GM18873 (cell line): ENCODE measurements around the gene TMPRSS6.

Experiments
- ATAC-seq: cut with Tn5 transposase; IDR thresholded peaks from one replicate; pipeline ENCODE4 v1.9.1; 2021; ENCODE audit warnings: mild to moderate bottlenecking, moderate library complexity, moderate number of reproducible peaks; ENCODE audit not compliant: unreplicated experiment, low FRiP score

Gene TMPRSS6

DNA sequence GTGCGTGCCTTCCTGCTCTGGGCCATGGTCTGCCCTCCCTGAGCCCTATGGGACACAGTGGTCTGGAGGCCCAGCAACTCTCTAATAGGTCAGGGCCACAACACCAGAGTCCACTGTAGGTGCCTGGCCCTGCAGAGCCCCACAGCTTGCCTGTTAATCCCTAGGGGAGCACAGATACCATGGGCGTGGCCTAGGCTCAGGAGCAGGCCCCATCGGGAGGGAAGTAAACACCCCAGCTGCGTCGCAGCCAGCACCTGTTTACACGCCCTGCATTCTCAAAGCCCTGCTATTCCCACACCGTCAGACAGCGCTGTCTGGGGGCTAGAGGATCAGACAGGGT is 55.5 kb downstream of the TMPRSS6 start:
- ATAC-seq, result no peak

DNA sequence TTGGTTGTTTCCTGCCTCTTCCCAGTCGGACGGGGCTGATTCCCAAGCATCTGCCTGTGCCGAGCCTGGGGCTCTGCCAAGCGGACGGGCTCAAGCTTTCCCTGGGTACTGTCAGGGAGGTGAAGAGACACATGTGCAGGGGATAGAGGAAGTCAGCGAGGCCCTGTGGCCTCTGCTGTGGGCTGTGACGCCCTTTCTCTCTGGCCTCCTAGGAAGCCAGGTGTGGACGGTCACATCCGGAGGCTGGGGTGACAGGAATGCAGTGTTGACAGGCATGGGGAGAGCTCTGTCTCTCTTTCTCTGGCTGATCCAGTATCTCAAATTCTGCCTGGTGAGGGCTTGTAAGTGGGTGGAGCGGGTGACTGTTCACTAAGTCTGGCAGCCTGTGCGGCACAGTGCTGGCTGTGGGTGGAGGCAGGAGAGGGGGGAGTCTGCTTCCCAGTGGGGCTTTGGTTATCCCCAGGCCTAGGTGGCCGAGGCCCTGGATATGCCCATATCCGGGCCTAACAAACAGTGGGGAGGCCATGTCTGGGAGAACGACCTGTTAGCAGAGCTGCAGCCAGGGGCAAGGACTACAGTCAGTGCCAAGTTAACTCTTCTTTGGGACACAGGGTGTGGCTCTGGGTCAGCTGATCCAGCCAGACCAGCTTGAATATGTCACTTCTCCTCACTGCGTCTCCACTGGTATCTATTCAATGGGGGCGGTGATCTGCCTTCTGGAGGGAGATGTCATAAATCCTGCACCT is 56.0 kb downstream of the TMPRSS6 start:
- no peak for ATAC-seq

DNA sequence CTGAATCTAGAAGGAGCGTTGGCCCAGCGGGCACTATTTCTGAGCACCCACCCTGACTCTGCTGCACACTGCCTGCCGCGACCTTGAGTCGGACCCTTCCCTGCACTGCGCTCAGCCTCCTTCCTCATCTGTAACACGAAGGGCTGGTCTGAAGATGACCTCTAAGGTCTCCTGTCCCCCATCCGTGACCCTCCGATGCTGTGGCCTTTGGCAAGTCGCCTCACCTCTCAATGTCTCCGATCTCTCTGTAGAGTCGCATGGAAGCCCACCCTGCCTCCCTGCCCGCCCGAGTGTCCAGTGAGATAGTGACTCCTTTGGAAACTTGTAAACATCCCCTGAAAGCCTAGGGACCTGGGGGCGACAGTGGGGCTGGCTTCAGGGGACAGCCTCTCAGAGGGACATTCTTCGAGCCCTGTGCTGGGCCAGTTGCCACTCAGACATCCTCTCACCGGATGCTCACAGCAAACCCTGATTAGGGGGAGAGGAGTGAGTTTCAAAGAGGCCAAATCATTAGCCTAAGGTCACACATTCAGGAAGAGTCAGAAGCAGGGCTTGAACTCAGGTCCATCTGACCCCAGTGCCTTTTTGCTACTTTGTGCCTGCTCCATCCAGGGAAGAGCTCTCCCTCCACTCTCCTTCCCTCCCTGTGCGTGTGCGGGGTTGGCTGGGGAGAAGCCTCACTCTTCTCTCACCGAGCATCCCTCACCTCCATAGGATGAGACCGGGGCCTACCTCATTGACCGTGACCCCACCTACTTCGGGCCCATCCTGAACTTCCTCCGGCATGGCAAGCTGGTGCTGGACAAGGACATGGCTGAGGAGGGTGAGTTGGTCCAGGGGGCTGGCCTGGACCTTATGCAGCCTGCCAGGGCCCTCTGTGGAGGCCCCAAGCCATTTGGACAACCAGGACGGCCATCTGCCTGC is 56.9 kb downstream of the TMPRSS6 start:
- ATAC-seq, result no peak

DNA sequence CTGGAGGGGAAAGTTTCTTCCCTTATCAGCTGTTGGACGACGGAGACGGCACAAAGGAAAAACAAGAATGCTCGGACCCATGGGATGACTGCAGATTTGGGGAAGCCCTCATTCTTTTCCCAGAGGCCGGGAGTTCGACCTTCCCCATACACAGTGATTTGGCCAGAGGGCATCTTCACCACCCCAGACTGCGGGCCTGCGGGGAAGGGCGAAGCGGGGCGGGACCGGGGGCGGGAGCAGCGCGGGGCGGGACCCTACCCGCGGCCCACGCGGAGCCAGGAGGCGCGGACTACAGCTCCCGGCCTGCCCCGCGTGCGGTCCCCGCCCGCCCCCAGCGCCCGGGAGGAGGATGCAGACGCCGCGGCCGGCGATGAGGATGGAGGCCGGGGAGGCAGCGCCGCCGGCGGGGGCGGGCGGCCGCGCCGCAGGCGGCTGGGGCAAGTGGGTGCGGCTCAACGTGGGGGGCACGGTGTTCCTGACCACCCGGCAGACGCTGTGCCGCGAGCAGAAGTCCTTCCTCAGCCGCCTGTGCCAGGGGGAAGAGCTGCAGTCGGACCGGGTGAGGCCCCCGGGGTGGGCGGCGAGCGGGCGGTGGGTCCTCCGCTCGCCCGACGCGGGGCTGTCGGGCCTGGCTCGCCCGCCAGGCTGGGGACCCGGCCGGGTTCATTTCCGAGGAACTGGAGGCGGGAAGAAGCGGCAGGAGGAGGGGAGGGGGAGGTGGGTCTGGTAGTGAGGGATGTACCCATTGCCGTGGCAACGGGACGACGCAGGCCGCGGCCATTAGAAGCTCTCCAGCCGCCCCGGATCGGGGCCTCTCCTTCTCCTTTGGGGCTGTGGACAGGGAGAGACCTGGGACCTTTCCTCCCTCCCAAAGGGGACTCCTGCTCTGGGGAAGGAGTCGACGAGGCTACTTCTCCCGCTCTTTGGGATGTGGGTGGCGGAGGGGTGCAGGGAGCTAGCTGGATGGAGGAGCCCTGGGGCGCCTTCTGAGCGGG is 57.8 kb downstream of the TMPRSS6 start, which contains the start of gene KCTD17:
Gene KCTD17, plus strand, starts transcription at position 352 of the 995 bp plus-strand sequence. Its CDS starts 19 bp downstream, at position 371.
- no peak for ATAC-seq

DNA sequence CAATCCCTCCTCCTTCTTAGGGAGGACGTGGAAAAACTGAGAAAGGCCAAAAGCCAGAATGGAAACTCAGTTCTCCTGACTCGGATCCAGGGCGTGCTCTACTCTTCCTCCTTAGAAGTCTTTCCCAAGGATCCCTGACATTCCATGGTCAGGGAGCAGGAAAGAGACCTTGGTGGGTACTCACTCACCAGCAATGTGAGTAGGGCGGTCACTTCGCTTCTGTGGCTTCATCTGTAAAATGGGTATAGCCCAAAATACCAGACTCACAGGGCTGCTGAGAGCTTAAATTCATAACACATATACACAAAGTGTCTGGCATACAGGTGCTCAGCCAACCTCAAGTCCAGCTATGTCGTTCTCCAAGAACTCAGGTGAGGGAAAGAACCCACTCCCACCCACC is 58.6 kb downstream of the TMPRSS6 start:
- ATAC-seq, result no peak

DNA sequence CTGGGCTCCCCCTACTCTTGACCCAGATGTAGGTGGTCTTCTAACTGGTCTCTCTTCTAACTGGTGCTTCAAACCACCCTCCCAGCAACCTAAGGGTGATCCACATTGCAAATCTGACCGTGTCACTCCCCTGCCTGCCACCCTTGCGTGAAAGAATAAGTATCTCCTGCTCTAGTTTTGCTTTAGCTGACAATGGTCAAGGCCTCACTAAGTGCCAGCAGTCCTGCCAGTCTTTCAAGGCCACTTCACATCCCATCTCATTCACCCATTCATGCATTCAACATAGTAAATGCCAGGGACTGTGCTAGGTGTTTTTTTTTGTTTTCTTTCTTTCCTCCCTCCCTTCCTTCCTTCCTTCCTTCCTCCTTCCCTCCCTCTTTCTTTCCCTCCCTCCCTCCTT is 60.3 kb downstream of the TMPRSS6 start:
- ATAC-seq, result no peak

DNA sequence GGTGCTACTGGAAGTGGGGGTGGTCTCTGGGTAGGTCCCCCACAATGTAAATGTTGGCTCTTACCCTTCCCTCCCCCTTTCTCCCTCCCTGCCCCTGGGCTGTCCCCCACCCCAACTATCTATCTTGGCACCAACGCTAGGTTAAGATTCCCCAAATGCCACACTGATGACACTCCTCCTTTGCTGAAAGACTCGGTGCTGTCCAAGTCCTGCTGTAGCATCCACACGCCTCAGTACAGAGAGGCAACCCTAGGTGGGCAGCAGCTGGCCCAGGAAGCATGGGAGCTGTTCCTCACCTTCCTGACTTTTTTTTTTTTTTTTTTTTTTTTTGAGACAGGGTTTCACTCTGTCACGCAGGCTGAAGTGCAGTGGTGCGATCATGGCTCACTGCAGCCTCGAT is 61.4 kb downstream of the TMPRSS6 start:
- ATAC-seq, result no peak

DNA sequence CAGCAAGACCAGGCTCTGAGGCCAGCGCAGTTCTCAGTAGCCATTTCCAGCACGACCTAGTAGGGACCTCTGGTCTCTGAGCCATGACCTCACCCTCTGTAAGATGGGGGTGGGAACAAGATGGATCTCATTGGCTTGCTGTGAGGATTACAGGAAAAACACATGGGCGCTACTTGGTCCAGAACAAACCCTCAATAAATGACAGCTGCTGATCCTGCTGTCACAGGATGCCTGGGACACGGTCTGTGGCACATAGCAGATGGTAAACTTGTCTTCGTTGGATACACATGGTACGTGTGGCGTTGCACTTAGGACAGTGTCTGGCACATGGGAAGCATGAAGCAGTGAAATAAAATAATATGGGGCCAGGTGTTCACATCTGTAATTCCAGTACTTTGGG is 62.5 kb downstream of the TMPRSS6 start:
- ATAC-seq, result no peak

DNA sequence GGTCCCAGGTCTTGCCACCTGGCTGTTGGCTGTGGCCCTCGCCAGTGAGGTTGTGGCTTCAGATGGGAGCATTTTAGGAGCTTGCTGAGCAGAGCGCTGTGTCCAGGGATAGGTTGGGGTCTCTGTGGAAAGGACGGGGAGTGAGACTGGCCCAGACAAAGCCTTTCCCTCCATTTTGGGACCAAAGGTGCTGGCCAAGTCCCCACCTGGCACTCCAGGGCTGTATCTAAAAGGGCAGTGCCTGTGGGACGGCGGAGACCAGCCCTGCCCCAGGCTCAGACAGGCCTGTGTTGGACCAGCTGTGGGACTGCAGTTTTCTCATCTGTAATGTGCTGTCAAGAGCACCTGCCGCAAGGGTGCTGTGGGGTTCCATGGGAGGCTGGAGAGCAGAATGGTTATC is 62.9 kb downstream of the TMPRSS6 start:
- no peak for ATAC-seq

DNA sequence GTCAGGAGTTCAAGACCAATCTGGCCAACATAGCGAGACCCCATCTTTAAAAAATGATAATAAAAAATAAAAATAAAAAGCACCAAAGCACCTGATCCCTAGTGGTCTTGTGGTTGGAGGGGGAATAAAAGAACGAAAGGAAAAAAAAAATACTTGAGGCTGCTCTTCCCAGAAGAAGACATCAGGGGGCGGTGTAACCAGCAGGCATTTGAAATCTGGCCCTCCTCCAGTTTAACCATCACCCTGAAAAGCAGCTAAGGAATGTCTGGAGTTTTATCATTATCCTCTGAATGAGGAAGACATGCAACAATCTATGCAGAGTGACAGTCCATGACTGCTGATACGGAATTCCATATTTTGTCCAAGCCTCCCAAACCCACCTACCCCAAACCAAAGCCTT is 63.6 kb downstream of the TMPRSS6 start:
- no peak for ATAC-seq

DNA sequence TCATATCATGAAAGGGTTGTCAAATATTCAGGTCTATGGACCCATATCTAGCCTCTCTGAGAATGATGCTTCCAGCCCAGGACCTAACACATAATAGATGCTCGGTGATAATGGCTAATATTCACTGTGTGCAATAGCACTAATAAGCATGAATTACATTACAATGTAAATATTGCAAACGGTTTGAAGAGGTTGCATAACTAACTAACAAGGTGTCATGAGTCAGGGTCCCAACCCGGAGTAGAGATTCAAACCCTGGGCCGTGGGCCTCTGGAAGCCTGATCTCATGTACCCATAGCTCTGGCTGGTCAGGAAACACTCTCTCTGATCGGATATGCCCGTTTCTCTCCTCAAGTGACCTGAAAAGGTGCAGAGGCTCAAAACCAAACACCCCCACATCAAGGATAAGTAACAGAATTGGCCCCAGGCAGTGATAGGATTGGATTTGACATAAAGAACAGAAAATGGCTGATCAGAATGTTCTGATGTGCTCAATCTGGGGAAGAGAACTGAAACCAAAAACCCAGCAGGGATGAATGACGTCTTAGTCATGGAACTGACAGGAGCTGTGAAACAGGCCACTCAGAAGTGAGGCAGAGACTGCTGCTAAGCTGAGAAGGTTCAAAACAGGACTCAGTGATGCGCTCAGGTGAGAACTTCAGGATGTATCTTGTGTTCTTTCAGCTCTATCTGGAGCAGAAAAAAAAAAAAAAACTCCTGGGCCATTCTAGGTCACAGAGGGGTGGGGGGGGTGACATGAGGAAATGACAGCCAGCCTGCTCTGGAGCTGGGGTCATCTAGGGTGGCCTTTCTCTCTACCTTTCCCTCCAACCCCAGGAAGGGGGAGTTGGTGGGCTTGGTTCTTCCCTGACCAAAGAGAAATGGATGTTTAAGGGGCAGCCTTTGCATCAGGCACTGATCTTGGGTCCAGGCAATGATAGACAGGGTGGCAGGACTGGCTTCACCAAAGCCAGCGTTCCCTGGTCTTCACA is 64.6 kb downstream of the TMPRSS6 start:
- ATAC-seq, result no peak

DNA sequence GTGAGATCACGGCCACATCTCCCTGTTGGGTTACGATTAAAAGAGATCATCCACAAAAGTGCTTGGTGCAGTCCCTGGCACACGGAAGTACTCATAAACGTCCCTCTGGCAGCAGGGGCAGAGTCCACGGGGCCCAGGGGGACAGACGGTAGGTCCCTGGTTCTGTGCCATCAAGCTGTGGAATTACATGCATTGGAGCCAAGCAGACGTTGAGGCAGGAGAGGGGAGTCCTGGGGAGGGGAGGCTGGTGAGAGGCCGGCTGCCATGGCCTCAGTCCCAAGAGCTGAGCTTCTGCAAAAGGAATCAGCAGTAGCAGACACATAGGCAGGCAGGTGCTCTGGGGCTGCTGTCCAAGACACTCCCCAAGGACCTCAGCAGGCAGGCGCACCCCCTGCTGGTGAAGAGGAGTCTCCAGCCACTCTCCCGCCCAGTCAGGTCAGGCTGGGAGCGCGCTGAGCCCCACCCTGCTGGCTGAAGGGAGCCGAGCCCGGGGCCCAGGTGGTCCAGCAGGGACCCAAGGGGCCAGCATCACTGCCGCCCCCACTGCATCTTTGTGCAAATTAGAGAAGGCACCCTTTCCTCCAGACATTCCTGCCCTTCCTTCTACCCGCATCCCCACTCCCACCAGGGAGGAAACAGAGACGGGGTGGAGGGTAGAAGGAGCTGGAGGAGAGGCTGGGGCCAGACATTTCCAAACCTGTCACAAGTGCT is 65.5 kb downstream of the TMPRSS6 start:
- ATAC-seq, result no peak

DNA sequence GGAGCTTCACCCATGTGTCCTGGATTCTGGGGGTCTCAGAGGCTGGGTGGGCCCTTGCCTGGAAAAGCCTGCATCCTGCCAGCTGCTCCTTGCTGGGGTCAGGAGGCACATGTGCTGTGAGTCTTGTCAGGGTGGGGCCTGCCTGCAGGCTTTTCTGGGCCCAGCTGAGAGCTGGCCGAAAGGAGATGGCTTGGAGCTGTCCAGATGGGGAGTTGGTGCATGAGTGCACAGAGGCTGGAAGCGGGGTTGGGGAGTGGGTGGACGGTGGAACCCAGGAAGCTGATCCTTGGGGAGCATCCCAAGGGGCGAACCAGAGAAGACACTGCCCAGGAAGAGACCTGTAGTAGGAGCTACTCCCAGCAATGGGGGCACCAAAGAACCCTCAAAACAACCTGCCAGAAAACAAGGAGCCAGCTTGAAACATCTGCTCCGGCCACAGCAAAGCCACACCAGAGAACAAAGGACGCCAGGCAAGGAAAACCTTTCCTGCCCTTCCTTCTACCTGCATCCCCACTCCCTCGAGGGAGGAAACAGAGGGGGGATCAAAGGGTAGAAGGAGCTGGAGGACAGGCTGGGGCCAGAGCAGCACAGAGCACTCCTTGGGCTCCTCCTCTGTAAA is 66.2 kb downstream of the TMPRSS6 start:
- ATAC-seq, result no peak

DNA sequence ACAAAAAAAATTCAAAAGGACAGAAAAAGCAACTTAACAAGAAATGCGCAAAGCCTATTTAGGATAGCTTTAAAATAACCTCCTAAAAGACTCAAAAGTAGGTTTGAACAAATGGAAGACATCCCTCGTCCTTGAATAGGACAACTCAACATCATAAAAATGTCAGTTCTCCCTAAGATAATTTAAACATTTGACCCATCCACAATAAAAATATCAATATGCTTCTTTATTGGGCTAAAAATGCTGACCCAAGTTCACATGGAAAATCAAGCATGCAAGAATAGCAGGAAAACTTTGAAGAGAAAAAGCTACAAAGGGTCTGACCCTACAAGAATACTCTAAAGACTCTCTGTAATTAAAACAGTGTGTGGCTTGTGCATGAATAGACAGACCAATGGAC is 70.0 kb downstream of the TMPRSS6 start:
- ATAC-seq, result no peak

DNA sequence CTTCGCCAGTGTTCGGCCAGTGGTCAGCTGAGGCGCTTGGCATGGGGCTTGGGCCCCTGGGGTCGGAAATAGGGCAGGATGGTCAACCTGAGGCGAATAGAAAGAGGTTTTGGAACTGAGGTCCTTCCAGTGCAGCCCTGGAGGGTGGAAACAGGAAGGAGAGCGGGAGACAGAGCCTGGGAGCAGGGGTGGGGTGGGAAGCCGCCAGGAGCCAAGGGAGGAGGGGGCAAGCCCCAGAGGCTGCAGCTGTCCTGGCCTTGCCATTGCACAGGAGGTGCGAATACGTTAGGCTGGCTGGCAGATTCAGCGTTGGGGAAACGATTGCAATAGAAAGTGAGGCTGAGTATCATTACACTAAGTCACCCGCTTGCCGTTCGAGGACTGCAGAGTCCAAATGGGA is 71.8 kb downstream of the TMPRSS6 start:
- ATAC-seq, result no peak

DNA sequence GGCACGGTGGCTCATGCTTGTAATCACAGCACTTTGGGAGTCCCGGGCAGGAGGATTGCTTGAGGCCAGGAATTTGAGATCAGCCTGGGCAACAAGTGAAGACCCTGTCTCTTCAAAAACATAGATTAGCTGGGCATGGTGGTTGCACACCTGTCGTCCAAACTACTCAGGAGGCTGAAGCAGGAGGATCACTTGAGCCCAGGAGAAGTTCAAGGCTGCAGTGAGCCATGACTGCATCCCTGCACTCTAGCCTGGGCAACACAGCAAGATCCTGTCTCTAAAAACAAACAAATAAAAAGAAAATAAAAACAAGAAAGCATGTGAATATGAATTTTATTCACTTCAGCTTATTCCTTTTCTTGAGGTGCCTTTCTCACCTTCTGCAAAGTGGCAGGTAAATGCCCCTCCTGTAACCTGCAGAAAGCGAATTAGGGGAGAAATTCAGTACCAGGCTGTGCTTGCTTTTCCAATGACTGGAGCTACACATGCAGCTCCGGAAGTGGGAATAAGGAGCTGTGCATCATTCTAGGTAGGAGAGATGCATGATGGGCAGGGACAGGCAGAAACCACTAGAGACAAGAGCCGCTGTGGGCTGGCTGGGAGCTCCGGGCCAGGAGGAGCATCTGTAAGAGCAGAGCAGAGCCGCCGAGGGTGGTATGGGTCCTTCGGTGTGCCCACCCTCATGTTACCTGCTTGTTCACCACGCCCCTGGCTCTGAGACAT is 72.7 kb downstream of the TMPRSS6 start:
- ATAC-seq, result no peak

DNA sequence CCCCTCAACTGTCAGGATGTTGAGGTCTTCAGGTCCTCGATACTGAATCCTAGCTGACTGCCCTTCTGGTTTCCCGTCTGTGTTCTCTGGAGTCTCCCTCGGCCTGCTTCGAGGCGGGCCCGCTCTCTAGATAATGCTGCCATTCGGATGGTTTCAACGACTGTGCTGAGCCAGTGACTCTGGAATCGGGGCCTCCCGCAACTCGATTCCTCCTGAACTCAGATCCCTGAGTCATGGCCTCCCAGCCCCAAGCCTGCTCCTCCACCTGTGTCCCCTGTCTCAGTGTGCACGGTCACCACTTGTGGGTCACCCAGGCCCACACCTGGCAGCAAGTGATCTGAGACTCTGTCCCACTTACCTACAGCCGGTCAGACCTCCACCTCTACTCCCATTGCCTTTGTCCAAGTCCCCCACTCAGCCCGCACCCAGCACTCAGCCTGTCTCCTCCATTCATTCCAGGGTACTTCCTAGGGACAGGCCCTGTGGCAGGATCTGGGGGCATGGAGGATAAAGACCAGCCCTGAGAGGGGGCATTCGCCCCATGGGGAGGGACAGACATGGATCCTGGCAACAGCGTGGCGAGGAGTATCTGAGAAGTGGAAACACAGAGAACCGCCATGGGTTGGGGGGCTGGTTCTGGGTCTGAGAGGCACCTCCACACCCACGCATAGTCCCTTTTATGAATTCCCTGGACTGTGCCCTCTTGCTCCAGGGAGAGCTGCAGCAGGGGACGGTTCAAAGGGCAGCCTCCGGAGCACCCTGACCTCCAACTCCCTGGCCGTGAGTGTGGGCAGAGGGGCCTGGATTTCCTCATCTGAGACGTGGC is 75.7 kb downstream of the TMPRSS6 start:
- ATAC-seq, result no peak
